Cardiac muscle cell (in vitro differentiated cells and primary cell): ENCODE measurements around the gene FSTL4. TPM values are rescaled to one million over a fixed set of nuclear protein-coding genes. Genes with fewer than 3 reads are reported as not detected.

ENCODE experiments used
- DNase-seq, 2 donors: peaks; one replicate each; pipeline versions ENCODE4 v3.0.0 to v3.0.0-alpha.2; 2010 to 2017; ENCODE audit warnings: low read depth in 1 of 2, low spot score in 1 of 2
- H3K27ac ChIP-seq: fragments of 200-600 bp; sonication (generic); 2 replicates; pipeline ENCODE4 v1.5.1; 2016
- H3K27me3 ChIP-seq: fragments of 200-600 bp; sonication (generic); 2 replicates; pipeline ENCODE4 v1.6.0; 2016; ENCODE audit warnings: control low read depth
- H3K36me3 ChIP-seq: fragments of 200-600 bp; sonication (generic); 2 replicates; pipeline ENCODE4 v1.5.1; 2016; ENCODE audit warnings: control low read depth
- H3K4me1 ChIP-seq: fragments of 200-600 bp; sonication (generic); 2 replicates; pipeline ENCODE4 v1.8.1; 2017; ENCODE audit warnings: low read depth, mild to moderate bottlenecking, mixed run types
- H3K4me3 ChIP-seq: fragments of 200-600 bp; sonication (generic); 2 replicates; pipeline ENCODE4 v1.5.1; 2016; ENCODE audit warnings: mild to moderate bottlenecking
- H3K9me3 ChIP-seq: fragments of 200-600 bp; sonication (generic); 2 replicates; pipeline ENCODE4 v1.5.1; 2017; ENCODE audit warnings: low read depth, mild to moderate bottlenecking, control low read depth
- polyA plus RNA-seq: library from polyadenylated mRNA; unstranded; fragments of >200 nt; fragmentation: Nextera tagmentation; extraction: Ambion mirVana; gene quantifications from 2 replicates; pipeline ENCODE4 v1.2.1, GENCODE V29; 2016
- total RNA-seq: library from RNA; depleted of rRNA; stranded (reverse); fragments of >200 nt; gene quantifications from 2 replicates; pipeline ENCODE4 v1.2.3, GENCODE V29; 2016
- TF ChIP-seq, protein P1 (sequence below): IDR thresholded peaks from 2 replicates; pipeline ENCODE4 v1.5.1; 2012; ENCODE audit warnings: low read depth, mild to moderate bottlenecking, low read length

FSTL4 gene
- total and polyA plus RNA-seq, 2 experiments from 2014 or later, result 0.06 TPM; not detected in 1

DNA sequence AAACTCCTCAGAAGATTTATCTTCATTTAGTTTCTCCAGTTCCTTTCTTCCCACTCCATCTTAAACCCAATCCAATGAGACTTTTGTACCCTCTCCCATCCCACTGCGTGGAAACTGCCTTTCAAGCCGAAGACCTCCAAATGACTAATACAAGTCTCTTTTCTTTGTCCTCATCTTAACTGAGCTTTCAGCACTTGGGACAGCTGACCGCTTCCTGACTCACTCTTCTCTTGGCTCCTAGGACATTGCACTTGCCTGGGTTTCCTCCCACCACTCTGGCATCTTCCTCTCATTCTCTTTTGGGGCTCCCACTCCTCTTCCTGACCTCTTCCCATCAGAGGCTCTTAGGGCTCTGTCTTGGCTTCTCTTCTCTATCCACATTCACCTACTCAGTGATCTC is 316.8 kb downstream of the FSTL4 start:
- DNase-seq, result peak; percentile 11 to 36
- Histone ChIP-seq H3K4me3 (no peak overlapping the region), H3K9me3 (no peaks in the 10 kb centered on the region), H3K27me3 (no peaks in the 10 kb centered on the region), H3K36me3 (no peaks in the 10 kb centered on the region), H3K27ac (no peak overlapping the region), H3K4me1 (peaks cover 6% of the 10 kb centered on the region)
- TF ChIP-seq, protein P1, sequence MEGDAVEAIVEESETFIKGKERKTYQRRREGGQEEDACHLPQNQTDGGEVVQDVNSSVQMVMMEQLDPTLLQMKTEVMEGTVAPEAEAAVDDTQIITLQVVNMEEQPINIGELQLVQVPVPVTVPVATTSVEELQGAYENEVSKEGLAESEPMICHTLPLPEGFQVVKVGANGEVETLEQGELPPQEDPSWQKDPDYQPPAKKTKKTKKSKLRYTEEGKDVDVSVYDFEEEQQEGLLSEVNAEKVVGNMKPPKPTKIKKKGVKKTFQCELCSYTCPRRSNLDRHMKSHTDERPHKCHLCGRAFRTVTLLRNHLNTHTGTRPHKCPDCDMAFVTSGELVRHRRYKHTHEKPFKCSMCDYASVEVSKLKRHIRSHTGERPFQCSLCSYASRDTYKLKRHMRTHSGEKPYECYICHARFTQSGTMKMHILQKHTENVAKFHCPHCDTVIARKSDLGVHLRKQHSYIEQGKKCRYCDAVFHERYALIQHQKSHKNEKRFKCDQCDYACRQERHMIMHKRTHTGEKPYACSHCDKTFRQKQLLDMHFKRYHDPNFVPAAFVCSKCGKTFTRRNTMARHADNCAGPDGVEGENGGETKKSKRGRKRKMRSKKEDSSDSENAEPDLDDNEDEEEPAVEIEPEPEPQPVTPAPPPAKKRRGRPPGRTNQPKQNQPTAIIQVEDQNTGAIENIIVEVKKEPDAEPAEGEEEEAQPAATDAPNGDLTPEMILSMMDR, result no peak

DNA sequence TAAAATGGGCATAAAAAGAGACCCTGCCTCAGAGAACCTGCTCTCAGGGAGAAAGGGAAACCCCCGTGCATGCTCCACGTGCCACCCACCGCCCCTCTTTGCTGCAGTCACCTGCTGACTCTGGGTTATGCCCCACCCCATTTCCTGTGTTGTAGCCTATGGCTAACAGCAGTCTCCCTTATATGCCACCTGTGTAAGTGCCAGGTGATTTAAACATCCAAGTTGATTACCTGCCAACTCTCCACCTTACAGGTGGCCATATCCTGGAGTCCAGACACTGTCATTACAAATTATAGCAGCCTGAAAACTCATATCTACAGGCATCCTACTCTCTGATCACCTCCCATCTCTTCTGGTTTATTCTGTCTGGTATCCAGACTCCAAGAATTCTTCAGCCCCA is 318.0 kb downstream of the FSTL4 start:
- no peak overlapping the region for H3K4me3 ChIP-seq
- H3K36me3 ChIP-seq, result no peaks in the 10 kb centered on the region
- DNase-seq, result no peak
- H3K9me3 ChIP-seq, result no peaks in the 10 kb centered on the region
- no peaks in the 10 kb centered on the region for H3K27me3 ChIP-seq
- TF ChIP-seq, protein P1, result no peak
- H3K4me1 ChIP-seq, result peaks cover 6% of the 10 kb centered on the region
- H3K27ac ChIP-seq, result no peak overlapping the region

DNA sequence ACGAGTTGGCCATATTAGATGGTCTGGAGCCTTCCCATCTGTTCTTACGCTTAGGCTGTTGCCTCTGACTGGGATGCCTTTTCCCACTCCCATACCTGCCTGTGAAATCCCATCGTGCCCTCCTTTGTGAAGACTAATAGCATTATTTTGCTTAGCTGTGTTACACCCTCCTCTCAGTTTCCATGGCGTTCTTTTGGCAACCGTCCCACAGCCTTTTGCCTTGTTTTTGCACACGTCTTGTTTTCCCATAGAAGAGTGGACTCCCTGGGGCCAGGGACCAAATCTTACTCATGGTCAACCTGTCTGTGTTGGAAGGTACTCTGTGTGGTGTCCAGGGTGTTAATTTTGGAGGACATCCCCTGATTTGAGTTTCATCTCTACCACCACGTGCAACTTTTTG is 318.4 kb downstream of the FSTL4 start:
- DNase-seq, result no peak
- Histone ChIP-seq H3K4me1 (peaks cover 6% of the 10 kb centered on the region), H3K4me3 (no peak overlapping the region), H3K27ac (no peak overlapping the region), H3K27me3 (no peaks in the 10 kb centered on the region), H3K36me3 (no peaks in the 10 kb centered on the region), H3K9me3 (no peaks in the 10 kb centered on the region)
- TF ChIP-seq, protein P1, result no peak

DNA sequence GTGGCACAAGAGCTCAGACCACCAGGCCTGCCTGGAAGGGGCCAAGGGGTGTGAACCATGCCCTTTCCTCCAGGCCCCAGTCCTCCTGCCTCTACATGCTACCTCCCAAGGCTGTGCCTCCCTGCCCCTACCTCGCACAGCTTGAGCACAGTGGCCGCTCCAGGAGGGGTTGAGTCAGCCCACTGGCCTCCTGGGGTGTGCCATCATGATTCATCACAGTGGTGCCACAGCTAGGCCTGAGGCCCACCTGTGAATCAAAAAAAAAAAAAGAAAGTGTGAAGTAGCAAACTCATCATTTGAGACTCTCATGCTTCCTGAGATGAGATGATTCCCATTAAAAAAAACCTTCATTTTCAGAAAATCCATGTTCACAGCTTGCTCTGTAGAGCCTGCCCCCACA is 320.0 kb downstream of the FSTL4 start:
- DNase-seq, result no peak
- H3K4me1 ChIP-seq, result peaks cover 6% of the 10 kb centered on the region
- TF ChIP-seq, protein P1, result no peak
- no peak overlapping the region for H3K4me3 ChIP-seq
- no peak overlapping the region for H3K27ac ChIP-seq
- no peaks in the 10 kb centered on the region for H3K9me3 ChIP-seq
- no peaks in the 10 kb centered on the region for H3K36me3 ChIP-seq
- H3K27me3 ChIP-seq, result no peaks in the 10 kb centered on the region

DNA sequence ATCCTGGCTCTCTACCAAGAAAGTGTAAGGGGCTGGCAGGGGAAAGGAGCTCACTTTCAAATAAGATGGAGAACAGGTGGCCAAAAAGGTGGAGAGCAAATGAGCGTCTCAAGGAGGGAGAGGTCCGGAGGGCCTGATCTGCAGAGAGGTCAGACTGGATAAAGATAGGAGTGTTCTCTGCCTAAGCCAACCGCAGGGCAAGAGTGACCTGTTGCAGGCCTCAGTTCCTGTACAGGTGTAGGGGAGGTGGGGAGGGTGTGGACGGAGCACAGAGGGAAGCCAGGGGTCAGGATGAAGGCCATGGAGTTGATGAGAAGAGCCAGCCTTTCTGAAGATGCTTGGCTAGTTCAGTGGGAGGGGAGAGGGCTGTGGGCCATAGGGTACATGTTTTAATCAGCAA is 320.8 kb downstream of the FSTL4 start:
- peaks cover 6% of the 10 kb centered on the region for H3K4me1 ChIP-seq
- no peak for DNase-seq
- TF ChIP-seq, protein P1, result no peak
- no peaks in the 10 kb centered on the region for H3K27me3 ChIP-seq
- no peaks in the 10 kb centered on the region for H3K36me3 ChIP-seq
- H3K4me3 ChIP-seq, result no peak overlapping the region
- no peak overlapping the region for H3K27ac ChIP-seq
- no peaks in the 10 kb centered on the region for H3K9me3 ChIP-seq
